Cardiac ventricle fibroblast (primary cell): ENCODE data around the gene CXorf49B. TPM values are rescaled to one million over a fixed set of nuclear protein-coding genes. Genes with fewer than 3 reads are reported as not detected.

Experiments
- total RNA-seq: library from RNA; depleted of rRNA; stranded (reverse); fragments of >200 nt; gene quantifications from 2 replicates; pipeline ENCODE4 v1.2.3, GENCODE V29; 2015

The CXorf49B gene
- total RNA-seq = not detected in 2 replicates

DNA sequence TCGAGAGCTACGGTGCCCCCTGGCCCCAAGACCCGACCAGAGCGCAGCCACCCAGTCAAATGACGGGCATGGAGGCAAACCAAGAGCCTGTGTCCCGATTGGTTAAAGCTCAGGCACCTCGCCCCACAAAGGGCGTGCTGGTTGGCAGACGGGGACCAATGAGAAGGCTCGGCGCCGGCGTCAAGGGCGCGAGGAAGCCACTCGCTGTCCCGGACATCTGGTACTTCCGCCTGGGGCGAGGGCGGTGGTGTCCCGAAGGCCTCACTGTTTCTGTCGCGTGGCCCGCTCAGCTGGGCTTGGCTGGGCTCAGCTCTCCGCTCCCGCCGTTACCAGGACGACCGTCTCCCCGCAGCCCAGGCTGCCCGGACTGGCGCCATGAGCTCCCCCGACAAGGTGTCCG lies at the start of gene CXorf49B:
TSS of gene CXorf49B (plus strand) at position 301 of the 400 bp plus-strand sequence. CDS start at position 376, 75 bp downstream.

DNA sequence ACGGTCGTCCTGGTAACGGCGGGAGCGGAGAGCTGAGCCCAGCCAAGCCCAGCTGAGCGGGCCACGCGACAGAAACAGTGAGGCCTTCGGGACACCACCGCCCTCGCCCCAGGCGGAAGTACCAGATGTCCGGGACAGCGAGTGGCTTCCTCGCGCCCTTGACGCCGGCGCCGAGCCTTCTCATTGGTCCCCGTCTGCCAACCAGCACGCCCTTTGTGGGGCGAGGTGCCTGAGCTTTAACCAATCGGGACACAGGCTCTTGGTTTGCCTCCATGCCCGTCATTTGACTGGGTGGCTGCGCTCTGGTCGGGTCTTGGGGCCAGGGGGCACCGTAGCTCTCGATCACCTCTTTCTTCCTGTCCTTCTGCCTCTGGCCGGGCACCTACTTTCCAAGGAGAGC lies 45.0 kb upstream of the CXorf49B start, which contains the start of gene CXorf49:
TSS of gene CXorf49 (minus strand) at position 101 of the 400 bp plus-strand sequence. CDS start 134 bp downstream, outside the sequence.

Other genes with a start within 250 kb of the CXorf49B start
- 86.2 and 90.9 TPM in 2 replicates for gene OGT, start 230.2 kb upstream of the CXorf49B start, total RNA-seq
- 0.69 and 5.6 TPM in 2 replicates for gene GCNA, start 184.9 kb upstream of the CXorf49B start, total RNA-seq
- not detected in 2 replicates for gene CXCR3, start 144.8 kb upstream of the CXorf49B start, total RNA-seq
- not detected in 2 replicates for gene CXorf49, start 45.1 kb upstream of the CXorf49B start, total RNA-seq
- 1.8 and 3.2 TPM in 2 replicates for gene NHSL2, start 147.5 kb downstream of the CXorf49B start, total RNA-seq